ENCODE measurements around the gene PPP1CA.

PPP1CA gene

GRCh38 chr11:67366961-67367760, 34.5 kb downstream of the PPP1CA start:
- ATAC-seq (peak; percentile 11), DNase-seq (no peak)
- no peak overlapping the region for H3K4me3 Mint-ChIP-seq
- H3K27me3 Mint-ChIP-seq: peaks cover 29% of the 10 kb centered on the region
- no peak overlapping the region for H3K27ac Mint-ChIP-seq
- H3K9me3 Mint-ChIP-seq: no peaks in the 10 kb centered on the region
- H3K4me1 Mint-ChIP-seq: peaks cover 75% of the 10 kb centered on the region

GRCh38 chr11:67366546-67366945, 35.1 kb downstream of the PPP1CA start:
- Mint-ChIP-seq H3K27me3 (peaks cover 22% of the 10 kb centered on the region), H3K27ac (no peak overlapping the region), H3K4me1 (peaks cover 69% of the 10 kb centered on the region), H3K4me3 (no peak overlapping the region), H3K9me3 (no peaks in the 10 kb centered on the region)
- ATAC-seq (no peak), DNase-seq (no peak)

DNA sequence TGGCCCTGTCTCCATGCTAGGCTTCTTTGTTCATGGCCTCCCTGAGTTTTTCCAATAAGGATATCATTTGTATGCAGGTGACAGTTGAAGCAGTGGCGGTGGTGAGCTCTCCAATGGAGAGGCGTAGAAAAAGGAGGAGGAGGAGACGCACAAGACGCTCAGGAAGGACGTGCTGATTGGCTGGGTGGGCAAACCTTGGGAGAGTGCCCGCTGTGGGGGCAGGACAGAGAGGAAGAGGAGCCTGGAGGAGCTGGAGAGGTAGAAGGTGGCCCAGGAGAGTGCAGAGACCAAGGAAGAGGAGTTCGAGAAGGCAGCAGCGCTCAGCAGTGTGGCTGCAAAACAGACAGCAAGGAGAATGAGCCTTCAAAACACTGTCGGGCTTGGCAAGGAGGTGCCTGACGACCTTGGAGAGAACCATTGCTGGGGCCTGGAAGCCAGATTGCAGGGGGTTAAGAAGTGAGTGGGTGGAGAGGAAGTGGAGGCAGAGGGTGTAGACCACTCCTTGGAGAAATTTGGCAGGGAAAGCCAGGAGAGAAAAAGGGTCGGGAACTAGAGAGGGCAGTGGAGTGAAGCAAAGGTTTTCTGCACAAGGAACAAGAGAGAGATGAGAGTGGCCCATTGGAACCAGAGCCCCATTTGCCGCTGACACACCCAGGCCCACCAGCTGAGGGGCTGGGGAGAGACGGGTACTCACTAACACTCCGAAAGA, 35.8 kb downstream of the PPP1CA start:
- Mint-ChIP-seq H3K27me3 (peaks cover 16% of the 10 kb centered on the region), H3K9me3 (no peaks in the 10 kb centered on the region), H3K27ac (no peak overlapping the region), H3K4me1 (peaks cover 62% of the 10 kb centered on the region), H3K4me3 (no peak overlapping the region)
- ATAC-seq (no peak), DNase-seq (no peak)

DNA sequence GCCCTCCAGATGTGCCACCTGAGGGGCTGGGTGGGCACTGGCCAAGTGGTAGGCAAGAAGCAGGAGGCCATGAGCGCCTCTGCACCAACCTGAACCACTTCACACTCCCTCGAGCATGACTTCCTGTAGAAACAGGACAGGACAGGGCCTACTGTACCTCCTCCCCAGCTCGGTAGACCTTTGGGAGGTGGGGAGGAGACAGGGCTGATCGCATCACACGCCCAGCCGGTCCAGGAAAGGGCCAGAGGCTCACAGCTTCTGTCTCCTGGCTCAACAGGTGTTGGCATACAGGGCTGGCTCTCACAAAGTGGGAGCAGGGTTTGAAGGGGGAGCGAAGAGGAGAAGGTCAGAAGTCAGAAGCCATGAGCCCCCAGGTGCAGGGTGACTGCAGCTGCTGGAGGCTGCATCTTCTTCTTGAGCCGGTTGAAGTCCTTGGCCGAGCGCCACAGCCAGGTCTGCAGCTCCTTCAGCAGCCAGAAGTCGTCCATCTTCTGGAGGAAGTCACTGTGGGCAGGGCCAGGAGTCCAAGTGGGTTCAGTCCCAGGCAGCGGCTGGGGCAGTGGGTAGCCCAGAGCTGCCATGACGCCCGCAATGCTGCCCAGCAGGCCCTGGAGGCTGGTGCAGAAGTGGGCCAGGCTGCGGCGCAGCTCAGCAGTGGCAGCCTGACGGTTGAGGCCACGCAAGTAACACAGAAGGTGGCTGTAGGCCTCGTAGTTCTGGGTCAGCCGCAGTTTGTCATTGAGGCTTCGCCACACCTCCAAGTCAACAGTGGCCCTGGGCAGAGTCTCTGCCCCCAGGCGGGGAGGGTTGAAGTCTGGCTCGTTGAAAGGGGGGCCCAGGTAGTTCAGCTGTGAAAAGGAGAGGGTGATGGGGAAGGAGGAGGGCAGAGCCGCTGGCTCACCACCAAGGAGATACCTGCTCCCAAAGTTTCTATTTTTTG, 36.6 kb downstream of the PPP1CA start:
- peaks cover 54% of the 10 kb centered on the region for H3K4me1 Mint-ChIP-seq
- no peak overlapping the region for H3K27ac Mint-ChIP-seq
- DNase-seq (no peak), ATAC-seq (no peak)
- peaks cover 8% of the 10 kb centered on the region for H3K27me3 Mint-ChIP-seq
- H3K4me3 Mint-ChIP-seq: no peak overlapping the region
- no peaks in the 10 kb centered on the region for H3K9me3 Mint-ChIP-seq

DNA sequence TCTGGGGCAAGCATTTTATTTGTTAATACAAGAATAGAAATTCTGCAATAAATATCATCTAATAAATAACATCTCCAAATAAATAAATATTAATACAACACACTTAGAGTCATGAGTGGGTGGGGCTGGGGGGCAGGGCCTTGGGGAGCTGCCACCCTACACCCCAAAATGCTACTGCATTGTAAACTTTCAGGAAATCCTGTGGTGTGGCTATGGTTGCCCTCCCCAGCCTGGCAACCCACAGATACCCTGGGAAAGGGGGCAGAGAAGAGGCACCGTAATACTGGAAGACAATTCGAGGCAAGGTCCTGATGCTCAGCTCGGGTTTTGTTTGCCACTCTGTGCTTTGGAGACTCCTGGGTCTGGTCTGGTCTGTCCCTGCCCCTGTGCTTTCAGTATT, 37.5 kb downstream of the PPP1CA start:
- no peak overlapping the region for H3K27ac Mint-ChIP-seq
- no peak overlapping the region for H3K4me3 Mint-ChIP-seq
- no peaks in the 10 kb centered on the region for H3K9me3 Mint-ChIP-seq
- no peak for ATAC-seq
- H3K27me3 Mint-ChIP-seq: peaks cover 1% of the 10 kb centered on the region
- DNase-seq: no peak
- H3K4me1 Mint-ChIP-seq: peaks cover 45% of the 10 kb centered on the region

- Mint-ChIP-seq H3K27me3 (no peaks in the 10 kb centered on the region), H3K27ac (no peak overlapping the region), H3K4me1 (peaks cover 34% of the 10 kb centered on the region), H3K9me3 (no peaks in the 10 kb centered on the region), H3K4me3 (no peak overlapping the region)
- DNase-seq (no peak), ATAC-seq (no peak)
Measured at GRCh38 chr11:67357831-67358670, 43.6 kb downstream of the PPP1CA start.

DNA sequence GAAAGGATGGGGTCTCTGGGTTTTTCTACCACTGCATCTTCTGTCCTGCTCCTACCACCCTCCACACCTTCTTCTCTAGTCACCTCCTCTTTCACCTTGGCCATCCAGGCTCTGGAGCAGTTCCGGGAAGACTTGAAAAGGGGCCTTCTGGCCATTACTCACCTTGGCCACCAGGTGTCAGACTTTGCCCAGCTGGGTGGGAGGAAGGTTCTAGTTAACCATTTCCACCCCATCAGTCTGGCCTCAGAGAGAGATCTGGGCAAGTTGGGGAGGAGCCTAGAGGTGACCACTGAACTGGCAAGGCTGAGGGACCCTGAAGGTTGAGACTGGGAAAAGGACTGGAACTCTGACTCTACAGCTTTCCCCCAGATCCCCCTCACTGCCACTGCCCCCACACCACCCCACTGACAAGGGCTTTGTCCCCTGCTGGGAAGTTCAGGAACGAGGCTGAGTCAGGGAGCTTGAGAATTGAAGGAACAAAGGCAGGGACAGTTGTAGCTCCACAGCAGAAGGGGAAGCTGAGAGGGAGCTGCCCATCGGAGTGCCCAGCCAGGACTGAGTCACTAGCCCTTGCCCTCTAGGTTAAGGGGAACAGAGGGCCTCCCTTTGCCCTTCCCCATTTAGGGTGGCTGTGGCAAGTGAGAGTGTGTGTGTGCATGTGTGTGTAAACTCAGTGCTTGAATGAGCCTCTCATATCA, 44.6 kb downstream of the PPP1CA start:
- Mint-ChIP-seq H3K4me3 (peak overlapping the region; percentile 36 to 46), H3K27me3 (no peaks in the 10 kb centered on the region), H3K9me3 (no peaks in the 10 kb centered on the region), H3K27ac (peak overlapping the region; percentile 81 to 85), H3K4me1 (peaks cover 42% of the 10 kb centered on the region)
- DNase-seq (peak; percentile 67 to 72), ATAC-seq (peak; percentile 11)

DNA sequence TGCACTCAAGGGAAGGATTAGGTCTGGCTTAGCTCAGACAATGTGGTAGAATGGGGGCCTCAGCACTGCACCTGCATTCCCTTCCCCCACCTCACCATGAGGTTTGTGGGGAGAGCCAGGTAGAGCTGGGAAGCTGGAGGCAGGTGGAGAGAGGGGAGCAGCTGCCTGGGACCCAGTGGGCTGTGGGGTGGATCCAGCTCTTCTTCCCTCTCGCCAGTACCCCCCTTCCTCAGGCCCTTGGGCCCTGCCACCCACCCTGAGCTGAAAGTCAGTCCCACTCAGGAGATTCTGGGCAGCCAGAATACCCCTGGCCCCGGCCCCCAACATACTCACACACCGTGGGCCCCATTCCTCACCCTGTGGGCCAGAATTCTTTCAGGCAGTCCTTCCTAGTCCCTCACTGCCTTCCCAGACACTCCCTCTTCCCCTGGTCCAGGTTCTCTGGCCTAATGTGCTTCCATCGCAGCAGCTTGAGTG, 45.2 kb downstream of the PPP1CA start:
- Mint-ChIP-seq H3K27ac (peak overlapping the region; percentile 81 to 85), H3K4me1 (peaks cover 46% of the 10 kb centered on the region), H3K27me3 (no peaks in the 10 kb centered on the region), H3K4me3 (peak overlapping the region; percentile 36 to 46), H3K9me3 (no peaks in the 10 kb centered on the region)
- ATAC-seq (no peak), DNase-seq (no peak)

DNA sequence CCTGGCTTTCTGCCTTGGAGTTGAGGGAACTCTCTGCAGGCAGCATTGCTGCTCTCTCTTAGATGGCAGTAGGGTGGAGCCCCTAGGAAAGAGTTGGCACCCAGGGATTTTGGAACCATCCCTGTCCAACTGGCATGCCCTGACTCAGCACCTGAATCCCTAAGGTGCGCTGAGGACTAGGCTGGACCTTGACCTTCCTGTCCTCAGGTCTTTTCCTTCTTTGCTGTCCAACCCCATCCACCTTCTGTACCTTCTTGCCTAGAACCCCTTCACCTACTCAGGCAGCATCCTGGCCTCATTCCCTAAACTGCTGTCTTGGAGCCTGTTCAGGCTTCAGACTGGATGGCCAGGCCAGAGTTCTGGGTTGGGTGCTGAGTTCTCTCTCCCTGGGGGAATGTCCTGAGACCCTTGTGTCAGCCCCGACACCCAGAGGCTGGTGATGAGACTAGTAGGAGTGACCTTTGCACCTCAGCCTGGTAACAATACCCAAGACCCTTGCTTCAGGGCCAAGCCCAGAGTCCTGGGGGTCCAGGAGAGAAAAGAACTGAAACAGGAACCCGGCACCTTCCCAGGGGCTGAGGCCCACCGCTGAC, 45.8 kb downstream of the PPP1CA start:
- Mint-ChIP-seq H3K9me3 (no peaks in the 10 kb centered on the region), H3K4me3 (no peak overlapping the region), H3K27ac (peak overlapping the region in 1 of 2 donors; percentile 45), H3K27me3 (no peaks in the 10 kb centered on the region), H3K4me1 (peaks cover 52% of the 10 kb centered on the region)
- ATAC-seq (no peak), DNase-seq (no peak)

GRCh38 chr11:67355023-67355793, 46.5 kb downstream of the PPP1CA start:
- H3K4me3 Mint-ChIP-seq: peak overlapping the region in 1 of 2 donors; percentile 34
- peaks cover 53% of the 10 kb centered on the region for H3K4me1 Mint-ChIP-seq
- peak overlapping the region in 1 of 2 donors; percentile 75 for H3K27ac Mint-ChIP-seq
- ATAC-seq: no peak
- no peaks in the 10 kb centered on the region for H3K27me3 Mint-ChIP-seq
- DNase-seq: no peak
- H3K9me3 Mint-ChIP-seq: no peaks in the 10 kb centered on the region

DNA sequence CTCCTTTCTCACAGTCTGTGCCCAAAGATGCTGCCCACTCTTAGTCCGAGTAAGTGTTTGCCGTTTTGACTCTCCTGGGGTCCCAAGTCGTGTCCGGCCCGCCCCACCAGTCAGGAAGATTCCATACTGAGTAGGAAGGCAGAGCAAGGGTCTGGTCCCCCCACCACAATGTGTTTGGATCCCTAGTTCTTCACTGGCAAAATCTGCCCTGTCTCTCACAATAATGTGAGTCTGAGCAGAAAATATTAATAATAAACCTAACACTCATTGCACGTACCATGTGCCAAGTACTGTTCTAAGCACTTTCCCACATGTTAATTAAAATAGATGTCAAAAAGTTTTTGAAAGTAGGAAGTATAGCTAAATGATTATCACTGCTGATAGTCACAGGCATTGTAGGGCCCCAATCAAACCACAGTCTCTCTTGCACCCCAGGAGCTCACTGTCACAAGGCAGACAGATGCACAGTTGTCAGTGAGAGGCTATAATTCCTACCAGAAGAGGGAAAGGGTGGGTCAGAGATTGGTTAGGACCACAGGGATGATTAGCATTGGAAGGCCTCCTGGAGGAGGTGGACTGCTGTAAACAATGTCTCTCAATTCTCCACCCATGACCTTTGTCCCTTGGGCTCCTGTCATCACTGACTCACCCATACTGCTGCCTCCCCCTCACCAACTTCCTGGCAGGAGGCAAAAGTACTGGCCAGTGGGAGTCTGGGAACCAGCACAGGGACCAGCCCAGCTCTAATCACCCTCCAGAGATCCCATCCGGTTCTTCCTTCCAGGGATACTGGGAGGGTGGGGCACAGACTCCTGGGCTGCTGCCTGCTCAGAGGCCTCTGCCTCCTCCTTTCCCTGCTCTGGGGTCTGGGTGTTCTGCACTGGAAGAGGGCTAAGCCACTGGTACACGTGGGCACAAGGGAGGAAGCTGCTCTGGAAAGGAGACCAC, 47.3 kb downstream of the PPP1CA start:
- no peak for ATAC-seq
- H3K9me3 Mint-ChIP-seq: no peaks in the 10 kb centered on the region
- peaks cover 62% of the 10 kb centered on the region for H3K4me1 Mint-ChIP-seq
- peak overlapping the region; percentile 72 to 75 for H3K27ac Mint-ChIP-seq
- DNase-seq: no peak
- H3K4me3 Mint-ChIP-seq: peak overlapping the region; percentile 86 to 97
- H3K27me3 Mint-ChIP-seq: no peaks in the 10 kb centered on the region

GRCh38 chr11:67353317-67354074, 48.2 kb downstream of the PPP1CA start, which contains the start of gene POLD4:
Gene POLD4 (minus strand): TSS chr11:67353546. CDS start chr11:67353399, 147 bp downstream.
- Mint-ChIP-seq H3K9me3 (no peaks in the 10 kb centered on the region), H3K27ac (peak within 1 kb of the TSS; percentile 93 to 99), H3K4me3 (peak within 1 kb of the TSS; percentile 86 to 97), H3K27me3 (no peaks in the 10 kb centered on the region), H3K4me1 (peaks cover 70% of the 10 kb centered on the region)
- peak; percentile 94 for ATAC-seq
- DNase-seq: peak; percentile 90 to 95
